ENCODE data around the gene RPUSD3.

The RPUSD3 gene

GRCh38 chr3:9808345-9809037 lies 35.3 kb downstream of the RPUSD3 start:
- in situ Hi-C loops (cut with MboI; ENCODE audit: low sequenced_read_pairs) = no loop called here

DNA sequence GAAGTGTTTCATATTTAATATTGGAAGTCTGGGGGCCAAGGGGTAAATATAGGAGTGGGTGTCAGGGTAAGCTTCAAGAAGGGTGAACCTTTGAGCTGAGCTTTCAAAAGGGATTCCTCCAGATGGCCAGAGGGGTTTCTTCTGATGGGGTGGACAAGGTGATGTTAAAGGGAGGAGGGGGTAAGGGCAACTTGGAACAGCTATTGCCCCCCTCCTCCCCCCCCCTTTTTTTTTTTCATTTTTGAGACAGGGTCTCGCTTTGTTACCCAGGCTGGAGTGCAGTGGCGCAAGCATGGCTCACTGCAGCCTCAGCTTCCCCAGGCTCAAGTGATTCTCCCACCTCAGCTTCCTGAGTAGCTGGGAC lies 35.8 kb downstream of the RPUSD3 start:
- in situ Hi-C loops (cut with MboI; ENCODE audit: low sequenced_read_pairs) = no loop called here

DNA sequence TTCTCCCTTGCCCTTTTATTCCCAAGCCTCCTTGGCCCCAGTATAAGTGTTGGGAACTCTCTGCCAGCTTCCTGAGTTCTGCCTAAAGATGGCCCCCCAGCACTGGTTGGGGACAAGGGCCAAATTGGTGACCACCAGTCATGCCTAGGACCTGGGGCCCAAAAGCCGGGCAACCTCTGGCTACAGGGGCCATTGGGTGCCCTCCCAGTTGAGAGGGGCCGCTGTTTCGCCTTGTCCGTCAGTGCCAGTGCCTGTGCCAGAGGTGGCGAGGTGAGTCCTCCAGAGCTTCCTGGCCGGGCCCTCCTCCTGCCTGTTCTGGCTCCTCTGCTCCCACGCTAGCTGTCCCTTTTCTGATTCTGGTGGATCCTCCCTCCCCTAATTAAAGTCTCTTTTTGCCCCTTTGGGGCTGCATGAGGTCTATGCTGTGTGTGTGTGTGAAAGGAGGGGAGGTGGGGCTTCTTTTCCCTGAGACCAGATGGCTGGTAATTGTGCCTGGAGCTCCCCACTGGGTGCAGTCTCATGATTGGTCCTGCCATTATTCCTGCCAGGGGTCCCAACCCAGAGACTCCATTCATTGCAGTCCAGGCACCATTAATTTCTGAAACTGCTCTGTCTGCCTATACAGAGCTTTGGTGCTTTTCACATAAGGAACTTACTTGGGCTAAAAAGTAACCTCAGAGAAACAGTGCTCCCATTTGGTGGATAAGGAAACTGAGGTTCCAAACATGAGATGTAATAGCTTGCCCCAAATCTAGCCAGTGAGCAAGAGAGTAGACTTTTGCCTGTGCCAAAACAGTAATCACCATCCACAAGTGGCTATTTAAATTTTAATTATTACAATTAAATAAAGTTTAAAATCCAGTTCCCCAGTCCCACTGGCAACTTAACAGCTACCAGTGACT lies 36.9 kb downstream of the RPUSD3 start:
- in situ Hi-C loops (cut with MboI; ENCODE audit: low sequenced_read_pairs) = no loop called here

DNA sequence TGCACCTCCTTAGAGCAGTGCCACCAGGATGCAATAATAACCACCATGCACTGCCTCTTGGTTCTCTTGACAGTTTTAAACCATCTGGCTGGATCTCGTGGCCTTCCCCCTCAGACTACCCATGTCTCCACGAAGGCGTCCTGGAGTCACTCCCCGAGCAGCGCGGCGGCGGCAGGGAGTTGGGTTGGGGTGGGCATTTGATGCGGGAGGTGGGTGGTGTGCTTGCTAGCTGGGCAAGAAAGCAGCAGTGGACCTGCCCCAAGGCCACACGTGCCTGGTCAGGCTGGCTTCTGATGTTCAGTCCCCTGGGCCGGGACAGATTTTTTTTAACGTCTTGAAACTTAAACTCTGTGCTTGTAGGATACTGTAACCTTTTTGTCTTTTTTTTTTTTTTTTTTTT lies 37.7 kb downstream of the RPUSD3 start:
- in situ Hi-C loops (cut with MboI; ENCODE audit: low sequenced_read_pairs) = no loop called here

DNA sequence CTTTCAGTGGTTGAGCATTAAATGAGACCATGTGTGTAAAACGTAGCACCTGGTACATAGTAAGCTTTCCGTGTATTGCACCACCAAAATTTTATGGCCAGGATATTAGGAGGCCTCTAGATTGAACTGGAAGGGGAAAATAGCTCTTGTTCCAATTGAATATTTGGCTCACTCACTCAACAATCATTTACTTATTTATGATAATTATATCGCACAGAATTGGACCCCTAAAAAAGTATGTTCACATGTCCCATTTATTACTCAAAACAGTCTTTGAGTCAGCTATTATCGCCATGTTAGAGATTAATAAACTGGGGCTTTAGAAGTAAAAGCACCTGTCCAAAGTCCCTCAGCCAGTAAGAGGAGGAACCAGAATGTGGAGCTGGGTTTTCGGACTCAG lies 38.8 kb downstream of the RPUSD3 start:
- in situ Hi-C loops (cut with MboI; ENCODE audit: low sequenced_read_pairs) = no loop called here

GRCh38 chr3:9803494-9803893 lies 40.3 kb downstream of the RPUSD3 start:
- in situ Hi-C loops (cut with MboI; ENCODE audit: low sequenced_read_pairs) = no loop called here

DNA sequence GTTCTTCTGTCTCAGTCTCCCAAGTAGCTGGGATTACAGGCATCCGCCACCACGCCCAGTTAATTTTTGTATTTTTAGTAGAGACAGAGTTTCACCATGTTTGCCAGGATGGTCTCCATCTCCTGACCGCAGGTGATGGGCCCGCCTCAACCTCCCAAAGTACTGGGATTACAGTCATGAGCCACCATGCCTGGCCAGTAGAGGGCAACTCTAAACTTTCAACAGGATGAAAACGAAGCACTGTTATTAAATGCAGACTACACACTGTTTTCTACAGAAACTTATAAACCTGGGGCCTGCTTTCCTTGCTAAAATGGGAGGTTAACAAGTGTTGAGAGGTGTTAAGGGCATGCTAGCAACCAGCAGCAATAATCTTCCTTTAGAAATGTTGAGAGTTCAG lies 43.3 kb downstream of the RPUSD3 start:
- in situ Hi-C loops (cut with MboI; ENCODE audit: low sequenced_read_pairs) = no loop called here

- in situ Hi-C loops (cut with MboI; ENCODE audit: low sequenced_read_pairs) = no loop called here
Observed at GRCh38 chr3:9797196-9797945, 46.4 kb downstream of the RPUSD3 start.

DNA sequence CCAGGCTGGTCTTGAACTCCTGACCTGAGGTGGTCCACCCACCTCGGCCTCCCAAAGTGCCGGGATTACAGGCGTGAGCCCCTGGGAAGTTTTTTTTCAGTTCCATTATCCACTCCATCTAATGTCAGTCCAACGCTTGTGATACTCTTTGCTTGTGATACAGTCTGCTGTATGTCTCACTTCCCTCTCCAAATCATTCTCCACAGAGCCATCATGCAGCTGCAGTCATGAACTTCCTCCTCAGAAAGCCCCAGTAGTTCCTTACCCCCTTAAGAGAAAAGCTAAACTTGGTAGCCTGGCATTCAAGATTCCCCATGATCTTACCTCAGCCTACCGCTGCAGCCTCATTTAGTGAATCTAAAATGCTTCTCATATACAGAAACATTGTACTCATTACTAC lies 48.6 kb downstream of the RPUSD3 start:
- in situ Hi-C loops (cut with MboI; ENCODE audit: low sequenced_read_pairs) = no loop called here

- in situ Hi-C loops (cut with MboI; ENCODE audit: low sequenced_read_pairs) = no loop called here
Observed at GRCh38 chr3:9794400-9794799, 49.4 kb downstream of the RPUSD3 start.

- in situ Hi-C loops (cut with MboI; ENCODE audit: low sequenced_read_pairs) = no loop called here
Observed at GRCh38 chr3:9793161-9793781, 50.5 kb downstream of the RPUSD3 start.

GRCh38 chr3:9792405-9793160 lies 51.2 kb downstream of the RPUSD3 start, which contains the start of the genes ARPC4 and TADA3:
TSS of gene ARPC4 (plus strand) at chr3:9793082. CDS start at chr3:9793122, 40 bp downstream.
TSS of gene TADA3 (minus strand) at chr3:9792473. CDS start at chr3:9791466, 1,007 bp downstream.
- in situ Hi-C loops (cut with MboI; ENCODE audit: low sequenced_read_pairs) = no loop called here

GRCh38 chr3:9791790-9792404 lies 51.9 kb downstream of the RPUSD3 start:
- in situ Hi-C loops (cut with MboI; ENCODE audit: low sequenced_read_pairs) = no loop called here

- in situ Hi-C loops (cut with MboI; ENCODE audit: low sequenced_read_pairs) = no loop called here
Observed at GRCh38 chr3:9791127-9791526, 52.7 kb downstream of the RPUSD3 start.
